Right renal pelvis (tissue), 4 donors: Measurements from ENCODE around the gene TIMD4. TPM values are rescaled to one million over a fixed set of nuclear protein-coding genes. Genes with fewer than 3 reads are reported as not detected.

Experiments used
- polyA plus RNA-seq, 4 donors: library from polyadenylated mRNA; unstranded; fragments of 120-200 nt; gene quantifications; one replicate each; pipeline ENCODE4 v1.2.1, GENCODE V29; 2013; ENCODE audit not compliant: insufficient read length in 4 of 4

The TIMD4 gene
- polyA plus RNA-seq, 4 donors, result 0.37 to 0.77 (median 0.54) TPM

Other genes with a start within 250 kb of the TIMD4 start
- gene PPP1R2B, start 112.9 kb downstream of the TIMD4 start, polyA plus RNA-seq, result under 1 TPM in 2 of 4 donors, not detected in 2; 0.16 to 0.21 TPM
- 1 to 10 TPM; 2.1 to 2.7 (median 2.2) TPM for gene HAVCR1, start 95.9 kb upstream of the TIMD4 start, polyA plus RNA-seq
- gene HAVCR2, start 145.8 kb upstream of the TIMD4 start, polyA plus RNA-seq, result 10 to 100 TPM in 3 of 4 donors, 1 to 10 TPM in 1; 6.6 to 11.6 (median 10.5) TPM
- gene MED7, start 179.6 kb upstream of the TIMD4 start, polyA plus RNA-seq, result 10 to 100 TPM; 20.7 to 26.4 (median 22.8) TPM
- not detected for gene GARIN3, start 203.0 kb upstream of the TIMD4 start, polyA plus RNA-seq
- gene ITK, start 217.6 kb upstream of the TIMD4 start, polyA plus RNA-seq, result under 1 TPM; 0.20 to 0.47 (median 0.44) TPM